ENCODE results near the gene UBE2Q2.
"Not testable (repeated sequence)": the region's sequence is repeated elsewhere in the genome, so short reads cannot be mapped to it uniquely, and the experiment has no call there.

UBE2Q2 gene

GRCh38 chr15:75842722-75843677 is at the start of gene UBE2Q2:
TSS of gene UBE2Q2 (plus strand) at chr15:75843447. CDS start at chr15:75843667, 220 bp downstream.
- peak; percentile 78 for DNase-seq (ENCODE audit: low spot score)

GRCh38 chr15:75796321-75796720 is 46.9 kb upstream of the UBE2Q2 start:
- DNase-seq (ENCODE audit: low spot score): no peak

GRCh38 chr15:75797146-75797545 is 46.1 kb upstream of the UBE2Q2 start:
- not testable (repeated sequence) for DNase-seq (ENCODE audit: low spot score)

GRCh38 chr15:75799190-75799589 is 44.1 kb upstream of the UBE2Q2 start:
- DNase-seq (ENCODE audit: low spot score): no peak

- not testable (repeated sequence) for DNase-seq (ENCODE audit: low spot score)
These were observed 42.8 kb upstream of the UBE2Q2 start for GRCh38 chr15:75800409-75800808.

GRCh38 chr15:75801859-75802593 is 41.2 kb upstream of the UBE2Q2 start:
- DNase-seq (ENCODE audit: low spot score): peak; percentile 88

GRCh38 chr15:75807486-75807885 is 35.8 kb upstream of the UBE2Q2 start:
- not testable (repeated sequence) for DNase-seq (ENCODE audit: low spot score)

- DNase-seq (ENCODE audit: low spot score): not testable (repeated sequence)
These were observed 35.2 kb upstream of the UBE2Q2 start for GRCh38 chr15:75808009-75808408.

- DNase-seq (ENCODE audit: low spot score): no peak
These were observed 34.7 kb upstream of the UBE2Q2 start for GRCh38 chr15:75808563-75808962.

GRCh38 chr15:75809986-75810750 is 33.1 kb upstream of the UBE2Q2 start:
- DNase-seq (ENCODE audit: low spot score): peak; percentile 23

- no peak for DNase-seq (ENCODE audit: low spot score)
These were observed 32.3 kb upstream of the UBE2Q2 start for GRCh38 chr15:75810874-75811498.

GRCh38 chr15:75811626-75812025 is 31.6 kb upstream of the UBE2Q2 start:
- DNase-seq (ENCODE audit: low spot score): no peak

GRCh38 chr15:75814794-75815193 is 28.5 kb upstream of the UBE2Q2 start:
- DNase-seq (ENCODE audit: low spot score): no peak

- no peak for DNase-seq (ENCODE audit: low spot score)
These were observed 27.2 kb upstream of the UBE2Q2 start for GRCh38 chr15:75815811-75816719.

GRCh38 chr15:75817138-75817935 is 25.9 kb upstream of the UBE2Q2 start:
- peak; percentile 12 for DNase-seq (ENCODE audit: low spot score)

- DNase-seq (ENCODE audit: low spot score): no peak
These were observed 23.0 kb upstream of the UBE2Q2 start for GRCh38 chr15:75820206-75820605.

GRCh38 chr15:75821786-75822345 is 21.4 kb upstream of the UBE2Q2 start:
- DNase-seq (ENCODE audit: low spot score): no peak

GRCh38 chr15:75822685-75823278 is 20.5 kb upstream of the UBE2Q2 start:
- DNase-seq (ENCODE audit: low spot score): no peak

Measured in NAMALWA (cell line).